Glomerular visceral epithelial cell (primary cell): ENCODE measurements around the gene ARRDC2.

ENCODE experiments used
- DNase-seq: peaks from one replicate; pipeline ENCODE4 v3.0.0-alpha.2; 2016; ENCODE audit errors: extremely low spot score

ARRDC2 gene

GRCh38 chr19:18058208-18059009, 50.4 kb downstream of the ARRDC2 start:
- peak; percentile 76 for DNase-seq

- no peak for DNase-seq
Measured at GRCh38 chr19:18059297-18059696, 51.3 kb downstream of the ARRDC2 start.

DNA sequence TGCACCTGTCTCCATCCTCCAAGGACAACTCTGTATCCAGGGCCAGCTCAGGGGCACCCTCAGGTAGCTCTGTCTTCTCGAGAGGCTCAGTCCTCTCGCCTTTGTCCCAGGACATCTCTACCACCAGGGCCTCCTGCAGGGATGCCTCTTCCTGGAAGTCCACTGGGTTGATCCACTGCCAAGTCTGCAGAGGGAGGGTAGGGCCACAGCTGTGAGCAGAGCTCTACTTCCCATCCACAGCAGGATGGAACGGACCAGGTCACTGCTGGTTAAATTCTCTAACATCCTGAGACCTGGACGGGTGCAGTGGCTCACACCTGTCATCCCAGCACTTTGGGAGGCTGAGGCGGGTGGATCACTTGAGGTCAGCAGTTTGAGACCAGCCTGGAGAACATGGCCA, 51.9 kb downstream of the ARRDC2 start:
- no peak for DNase-seq

DNA sequence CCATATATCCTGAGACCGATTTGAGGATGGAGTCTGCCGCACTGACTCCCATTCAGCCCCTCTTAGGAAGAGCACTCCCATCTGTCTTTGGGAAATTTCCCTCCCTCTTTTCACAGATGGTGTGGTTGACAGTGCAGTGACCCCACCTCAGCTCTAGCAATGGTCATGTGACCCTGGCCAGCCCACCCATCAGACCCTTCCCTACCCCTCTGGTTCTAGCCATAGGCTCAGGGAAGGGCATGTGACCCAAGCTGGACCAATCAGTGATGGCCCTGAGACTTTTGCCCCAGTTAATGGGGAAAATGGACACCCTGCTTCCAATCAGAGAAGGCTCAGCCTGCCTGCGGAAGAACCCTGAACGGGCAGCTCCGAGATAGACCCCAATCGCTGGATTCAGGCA, 52.5 kb downstream of the ARRDC2 start:
- DNase-seq = no peak

GRCh38 chr19:18062028-18062427, 54.1 kb downstream of the ARRDC2 start:
- DNase-seq = no peak

DNA sequence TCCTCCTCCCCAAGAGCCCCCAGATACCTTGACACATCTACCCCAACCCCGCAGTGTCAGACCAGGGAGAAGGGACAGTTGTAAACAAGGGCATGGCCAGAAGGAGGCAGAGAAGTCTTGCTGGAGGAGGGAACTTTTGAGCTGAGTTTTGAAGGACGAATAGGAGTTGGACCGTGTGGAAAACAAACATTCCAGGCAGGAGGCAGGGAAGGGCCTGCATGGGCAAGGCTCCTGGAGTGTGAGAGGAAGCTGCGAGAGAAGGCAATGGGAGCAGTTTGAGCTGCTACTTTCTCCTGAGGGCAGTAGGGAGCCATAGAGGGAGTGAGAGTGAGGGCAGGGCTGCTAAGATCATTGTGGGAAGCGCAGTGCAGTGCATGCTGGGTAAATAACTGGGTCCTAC, 55.5 kb downstream of the ARRDC2 start:
- DNase-seq = peak; percentile 44
